Left lung (tissue), 10 donors: Measurements from ENCODE around the gene AUNIP. TPM values are rescaled to one million over a fixed set of nuclear protein-coding genes. Genes with fewer than 3 reads are reported as not detected.
A peak's percentile ranks its signal among the peaks of the same experiment; 100 is the strongest.

ENCODE experiments used
- ATAC-seq: fragments of 200-7000 bp; cut with Tn5 transposase; one replicate; pipeline ENCODE4 v1.9.1; 2020; ENCODE audit warnings: moderate library complexity
- DNase-seq, 4 donors: peaks; one replicate each; pipeline ENCODE4 v3.0.0-alpha.2; 2013 to 2020
- H3K27ac ChIP-seq, 2 donors: fragments of 200-600 bp; sonication (generic) in 1 of 2; one replicate each; pipeline versions ENCODE4 v1.5.0 to v1.8.0; 2020 to 2021
- H3K27me3 ChIP-seq, 2 donors: fragments of 200-600 bp; sonication (generic) in 1 of 2; one replicate each; pipeline versions ENCODE4 v1.5.0 to v1.8.0; 2020 to 2021
- H3K36me3 ChIP-seq, 2 donors: fragments of 200-600 bp; sonication (generic) in 1 of 2; one replicate each; pipeline versions ENCODE4 v1.5.0 to v1.8.0; 2020 to 2021
- H3K4me1 ChIP-seq, 2 donors: fragments of 200-600 bp; one replicate each; pipeline ENCODE4 v1.8.0; 2021
- H3K4me3 ChIP-seq, 2 donors: fragments of 200-600 bp; sonication (generic) in 1 of 2; one replicate each; pipeline versions ENCODE4 v1.5.0 to v1.8.0; 2020 to 2021; ENCODE audit warnings: mild to moderate bottlenecking in 1 of 2
- H3K9me3 ChIP-seq, 2 donors: fragments of 200-600 bp; sonication (generic) in 1 of 2; one replicate each; pipeline versions ENCODE4 v1.5.0 to v1.8.0; 2020 to 2021
- CTCF ChIP-seq, 2 donors: fragments of 200-600 bp; sonication (generic) in 1 of 2; IDR thresholded peaks; one replicate each; pipeline versions ENCODE4 v1.5.0 to v1.8.0; 2021; ENCODE audit warnings: antibody characterized with exemption in 2 of 2
- intact Hi-C, 2 donors: fragments of 100-400 bp; cut with DNase I; formaldehyde crosslinking; loops; one replicate each; pipeline versions ENCODE4 v1.11.2 to v1.14.2; 2022
- polyA plus RNA-seq, 6 donors: library from polyadenylated mRNA; unstranded; fragments of 120-200 nt; gene quantifications; one replicate each; pipeline ENCODE4 v1.2.1, GENCODE V29; 2013; ENCODE audit not compliant: insufficient read length in 6 of 6
- total RNA-seq, 2 donors: library from RNA; stranded (reverse); fragmentation: NEBNext Ultra II Directional; extraction: Animal tissue kit (Norgen Biotek cat#: 25700); gene quantifications; one replicate each; pipeline ENCODE4 v1.2.1, GENCODE V29; 2021
- donor health status: DM: no; HTN: yes; CAD: no.
- donor health status: DM: no; HTN: no; CAD: no.

AUNIP gene
- total and polyA plus RNA-seq, 8 donors: 0.97 to 3.1 (median 2.4) TPM

GRCh38 chr1:25890239-25891034 lies 31.2 kb upstream of the AUNIP start:
- H3K4me3 ChIP-seq: no peak overlapping the region
- H3K36me3 ChIP-seq: no peaks in the 10 kb centered on the region
- no peaks in the 10 kb centered on the region for H3K9me3 ChIP-seq
- intact Hi-C loops: no loop called here
- TF ChIP-seq CTCF (IDR thresholded peaks at IDR 0.05): no peak
- H3K27ac ChIP-seq: peak overlapping the region; percentile 43 to 53
- peaks cover 6 to 33% of the 10 kb centered on the region in 2 donors for H3K4me1 ChIP-seq
- H3K27me3 ChIP-seq: no peaks in the 10 kb centered on the region
- peak in 1 of 4 donors; percentile 60 for DNase-seq
- ATAC-seq: peak; percentile 79

- Histone ChIP-seq H3K4me1 (peaks cover 6 to 28% of the 10 kb centered on the region in 2 donors), H3K9me3 (no peaks in the 10 kb centered on the region), H3K27ac (peak overlapping the region; percentile 43 to 53), H3K4me3 (no peak overlapping the region), H3K27me3 (no peaks in the 10 kb centered on the region), H3K36me3 (no peaks in the 10 kb centered on the region)
- intact Hi-C loops: no loop called here
- no peak for TF ChIP-seq CTCF (IDR thresholded peaks at IDR 0.05)
- no peak for DNase-seq
- no peak for ATAC-seq
These were observed 30.2 kb upstream of the AUNIP start for GRCh38 chr1:25889470-25889869.

- H3K27me3 ChIP-seq: no peaks in the 10 kb centered on the region
- H3K4me3 ChIP-seq: no peak overlapping the region
- DNase-seq: no peak
- intact Hi-C loops: no loop called here
- H3K9me3 ChIP-seq: no peaks in the 10 kb centered on the region
- ATAC-seq: no peak
- H3K27ac ChIP-seq: no peak overlapping the region
- no peaks in the 10 kb centered on the region for H3K36me3 ChIP-seq
- H3K4me1 ChIP-seq: peaks cover 6 to 28% of the 10 kb centered on the region in 2 donors
- TF ChIP-seq CTCF (IDR thresholded peaks at IDR 0.05): no peak
These were observed 29.2 kb upstream of the AUNIP start for GRCh38 chr1:25888426-25888987.

GRCh38 chr1:25885602-25886001 lies 26.3 kb upstream of the AUNIP start:
- no peak for DNase-seq

More at GRCh38 chr1:25885602-25886001, 26.3 kb upstream of the AUNIP start:
- peaks cover 0 to 4% of the 10 kb centered on the region in 2 donors for H3K4me1 ChIP-seq
- H3K36me3 ChIP-seq: no peaks in the 10 kb centered on the region
- intact Hi-C loops: no loop called here
- no peaks in the 10 kb centered on the region for H3K27me3 ChIP-seq
- TF ChIP-seq CTCF (IDR thresholded peaks at IDR 0.05): no peak
- H3K27ac ChIP-seq: no peak overlapping the region
- H3K9me3 ChIP-seq: no peaks in the 10 kb centered on the region
- H3K4me3 ChIP-seq: no peak overlapping the region
- ATAC-seq: no peak
